ENCODE results near the gene HLA-A.

DNA sequence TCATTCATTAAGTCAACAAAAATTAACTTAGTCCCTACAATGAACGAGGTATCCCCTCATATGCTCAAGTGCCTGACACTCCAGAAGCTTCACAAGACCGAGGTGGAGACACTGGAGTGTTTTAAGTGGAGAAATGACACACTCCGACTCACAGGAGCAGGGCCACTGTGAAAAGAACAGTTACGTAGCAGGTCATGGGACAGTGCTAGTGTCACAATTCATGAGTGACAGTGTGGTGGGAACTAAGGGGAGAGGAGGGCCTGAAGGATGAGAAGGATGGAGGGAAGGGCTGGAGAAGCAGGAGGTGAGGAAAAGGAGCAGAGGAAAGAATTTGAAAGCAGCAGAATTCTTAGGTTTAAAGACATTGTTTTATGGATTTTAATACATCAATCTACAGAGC, 1.3 kb upstream of the HLA-A start:
- no peak for TF ChIP-seq POLR2A (IDR thresholded peaks at IDR 0.05)
- TF ChIP-seq, protein P1, sequence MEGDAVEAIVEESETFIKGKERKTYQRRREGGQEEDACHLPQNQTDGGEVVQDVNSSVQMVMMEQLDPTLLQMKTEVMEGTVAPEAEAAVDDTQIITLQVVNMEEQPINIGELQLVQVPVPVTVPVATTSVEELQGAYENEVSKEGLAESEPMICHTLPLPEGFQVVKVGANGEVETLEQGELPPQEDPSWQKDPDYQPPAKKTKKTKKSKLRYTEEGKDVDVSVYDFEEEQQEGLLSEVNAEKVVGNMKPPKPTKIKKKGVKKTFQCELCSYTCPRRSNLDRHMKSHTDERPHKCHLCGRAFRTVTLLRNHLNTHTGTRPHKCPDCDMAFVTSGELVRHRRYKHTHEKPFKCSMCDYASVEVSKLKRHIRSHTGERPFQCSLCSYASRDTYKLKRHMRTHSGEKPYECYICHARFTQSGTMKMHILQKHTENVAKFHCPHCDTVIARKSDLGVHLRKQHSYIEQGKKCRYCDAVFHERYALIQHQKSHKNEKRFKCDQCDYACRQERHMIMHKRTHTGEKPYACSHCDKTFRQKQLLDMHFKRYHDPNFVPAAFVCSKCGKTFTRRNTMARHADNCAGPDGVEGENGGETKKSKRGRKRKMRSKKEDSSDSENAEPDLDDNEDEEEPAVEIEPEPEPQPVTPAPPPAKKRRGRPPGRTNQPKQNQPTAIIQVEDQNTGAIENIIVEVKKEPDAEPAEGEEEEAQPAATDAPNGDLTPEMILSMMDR (IDR thresholded peaks at IDR 0.05): no peak
